ENCODE measurements around the gene KDM4C.

DNA sequence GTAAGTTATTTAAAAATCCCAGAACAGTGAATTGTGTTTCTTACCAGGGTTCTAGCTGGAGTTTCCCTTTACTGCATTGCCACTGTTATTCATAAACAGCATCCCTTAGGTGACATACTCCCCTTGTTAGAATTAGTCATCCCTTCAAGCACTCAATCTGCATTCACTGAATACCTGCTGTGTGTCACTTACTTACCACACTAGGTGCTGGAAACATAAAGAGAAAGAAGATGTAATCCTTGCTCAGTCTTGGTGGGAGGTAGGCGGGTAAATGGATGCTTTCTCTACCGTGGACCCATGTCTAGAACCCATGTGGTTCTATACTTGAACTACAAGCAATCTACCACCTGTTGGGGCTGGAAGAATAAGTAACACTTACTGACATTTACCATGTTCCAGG, 371.6 kb downstream of the KDM4C start:
- TF ChIP-seq, protein P1, sequence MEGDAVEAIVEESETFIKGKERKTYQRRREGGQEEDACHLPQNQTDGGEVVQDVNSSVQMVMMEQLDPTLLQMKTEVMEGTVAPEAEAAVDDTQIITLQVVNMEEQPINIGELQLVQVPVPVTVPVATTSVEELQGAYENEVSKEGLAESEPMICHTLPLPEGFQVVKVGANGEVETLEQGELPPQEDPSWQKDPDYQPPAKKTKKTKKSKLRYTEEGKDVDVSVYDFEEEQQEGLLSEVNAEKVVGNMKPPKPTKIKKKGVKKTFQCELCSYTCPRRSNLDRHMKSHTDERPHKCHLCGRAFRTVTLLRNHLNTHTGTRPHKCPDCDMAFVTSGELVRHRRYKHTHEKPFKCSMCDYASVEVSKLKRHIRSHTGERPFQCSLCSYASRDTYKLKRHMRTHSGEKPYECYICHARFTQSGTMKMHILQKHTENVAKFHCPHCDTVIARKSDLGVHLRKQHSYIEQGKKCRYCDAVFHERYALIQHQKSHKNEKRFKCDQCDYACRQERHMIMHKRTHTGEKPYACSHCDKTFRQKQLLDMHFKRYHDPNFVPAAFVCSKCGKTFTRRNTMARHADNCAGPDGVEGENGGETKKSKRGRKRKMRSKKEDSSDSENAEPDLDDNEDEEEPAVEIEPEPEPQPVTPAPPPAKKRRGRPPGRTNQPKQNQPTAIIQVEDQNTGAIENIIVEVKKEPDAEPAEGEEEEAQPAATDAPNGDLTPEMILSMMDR (optimal IDR thresholded peaks at IDR 0.05 in 1 of 3, IDR thresholded peaks at IDR 0.05 in 1 of 3, conservative IDR thresholded peaks at IDR 0.05 in 1 of 3; ENCODE audit: extremely low read depth in 1 of 3, insufficient read depth in 2 of 3, low read length in 3 of 3): no peak
- TF ChIP-seq EZH2 (IDR thresholded peaks at IDR 0.05; ENCODE audit: low read length): no peak
